ENCODE measurements around the gene HEXIM2. TPM values are rescaled to one million over a fixed set of nuclear protein-coding genes. Genes with fewer than 3 reads are reported as not detected.

The HEXIM2 gene
- total RNA-seq, 1 experiment from 2014 or later, result 11.9 TPM

- 0 out of 2 replicates have a peak, but pooled peaks have one; percentile 62 for TF ChIP-seq ZNF532 (CRISPR knock-in tag; IDR thresholded peaks at IDR 0.05; ENCODE audit: borderline replicate concordance)
- no peak; the same call in 1 of the 2 replicates for TF ChIP-seq SP1 (CRISPR knock-in tag; conservative IDR thresholded peaks at IDR 0.05)
- TF ChIP-seq FOXK1 (CRISPR knock-in tag; IDR thresholded peaks at IDR 0.05), result peak; percentile 91
- peak; percentile 35; the same call in 1 of the 2 replicates for TF ChIP-seq ZNF232 (CRISPR knock-in tag; IDR thresholded peaks at IDR 0.05)
- no peak for TF ChIP-seq FOXP4 (CRISPR knock-in tag; IDR thresholded peaks at IDR 0.05)
- TF ChIP-seq ATF2 (CRISPR knock-in tag; IDR thresholded peaks at IDR 0.05; ENCODE audit: borderline replicate concordance, low read depth), result no peak
- peak; percentile 50; the same call in 1 of the 2 replicates for TF ChIP-seq GABPB1 (CRISPR knock-in tag; IDR thresholded peaks at IDR 0.05)
Measured at GRCh38 chr17:45147581-45148182, 14.0 kb upstream of the HEXIM2 start (continued).

GRCh38 chr17:45148183-45149036 lies 13.3 kb upstream of the HEXIM2 start, which contains the start of gene HEXIM1:
Gene HEXIM1, plus strand, starts transcription at chr17:45148475. Its CDS starts 716 bp downstream, at chr17:45149191.
- Mint-ChIP-seq H3K27ac (peak within 1 kb of the TSS; percentile 100), H3K36me3 (no peaks in the 10 kb centered on the region; the same call in 1 of the 2 replicates), H3K4me1 (peaks cover 34% of the 10 kb centered on the region), H3K4me3 (peak within 1 kb of the TSS; percentile 98), H3K9me3 (no peaks in the 10 kb centered on the region), H3K27me3 (ENCODE audit: low read depth) (peaks cover 5% of the 10 kb centered on the region; the same call in 1 of the 2 replicates)
- peak; percentile 75 for ATAC-seq
- ChIA-PET POLR2A (interaction anchor here (0.5 to 6.1 kb wide), 38 partner anchors 9 to 502 kb away, joined by 3 to 242 read pairs (median 4); partner anchors contain the start of genes ACBD4, HEXIM2 and NMT1), CTCF (interaction anchor here (0.5 to 16.3 kb wide), 25 partner anchors 9 to 438 kb away, joined by 3 to 531 read pairs (median 9); partner anchors contain the start of genes ACBD4, HEXIM2, MAP3K14 and PLCD3)
- DNase-seq (ENCODE audit: low spot score), result peak; percentile 99
- TF ChIP-seq ZNF317 (CRISPR knock-in tag; IDR thresholded peaks at IDR 0.05; ENCODE audit: borderline replicate concordance, low read depth) (no peak), IRF2 (CRISPR knock-in tag; IDR thresholded peaks at IDR 0.05; ENCODE audit: borderline replicate concordance, low read depth) (no peak), ZNF232 (CRISPR knock-in tag; IDR thresholded peaks at IDR 0.05) (peak; percentile 9; the same call in 1 of the 2 replicates), ELF4 (CRISPR knock-in tag; IDR thresholded peaks at IDR 0.05; ENCODE audit: low read depth) (no peak), MXD4 (CRISPR knock-in tag; IDR thresholded peaks at IDR 0.05; ENCODE audit: borderline replicate concordance) (no peak), ATF6 (CRISPR knock-in tag; IDR thresholded peaks at IDR 0.05) (no peak), NR3C1 (CRISPR knock-in tag; conservative IDR thresholded peaks at IDR 0.05; ENCODE audit: low read depth) (no peak), GABPB1 (CRISPR knock-in tag; IDR thresholded peaks at IDR 0.05) (peak; percentile 63), FOXP4 (CRISPR knock-in tag; IDR thresholded peaks at IDR 0.05) (peak; percentile 79; the same call in 1 of the 2 replicates), RORB (CRISPR knock-in tag; IDR thresholded peaks at IDR 0.05) (peak; percentile 99), FOXK1 (CRISPR knock-in tag; IDR thresholded peaks at IDR 0.05) (0 out of 2 replicates have a peak, but pooled peaks have one; percentile 20), TP53 (CRISPR knock-in tag; IDR thresholded peaks at IDR 0.05) (no peak), SOX15 (CRISPR knock-in tag; IDR thresholded peaks at IDR 0.05) (peak; percentile 36), NR1H2 (CRISPR knock-in tag; IDR thresholded peaks at IDR 0.05) (no peak), NFATC4 (CRISPR knock-in tag; IDR thresholded peaks at IDR 0.05) (peak; percentile 96), ZNF396 (CRISPR knock-in tag; IDR thresholded peaks at IDR 0.05; ENCODE audit: borderline replicate concordance) (no peak), EMX1 (CRISPR knock-in tag; IDR thresholded peaks at IDR 0.05) (peak; percentile 94), ETV6 (CRISPR knock-in tag; IDR thresholded peaks at IDR 0.05) (peak; percentile 92), NFYB (CRISPR knock-in tag; conservative IDR thresholded peaks at IDR 0.05; ENCODE audit: low read depth) (peak; percentile 65)

All from WTC11 (cell line).